Stomach (tissue), 9 donors: Measurements from ENCODE around the gene CDH7. TPM values are rescaled to one million over a fixed set of nuclear protein-coding genes. Genes with fewer than 3 reads are reported as not detected.

ENCODE experiments used
- DNase-seq, 2 donors: peaks; one replicate each; pipeline versions ENCODE4 v3.0.0 to v3.0.0-alpha.2; 2013 to 2019
- H3K27ac ChIP-seq, 5 donors: fragments of 200-600 bp in 4 of 5; sonication (generic) in 4 of 5; one replicate each; pipeline ENCODE4 v1.5.1; 2013 to 2019; ENCODE audit warnings: mild to moderate bottlenecking in 1 of 5, moderate library complexity in 1 of 5
- H3K27me3 ChIP-seq, 3 donors: fragments of 200-600 bp; sonication (generic); one replicate each; pipeline ENCODE4 v1.5.1; 2017 to 2019; ENCODE audit warnings: mixed run types in 1 of 3
- H3K36me3 ChIP-seq, 4 donors: fragments of 200-600 bp; sonication (generic); 1 replicate in 3 of 4; 2 replicates in 1 of 4; pipeline ENCODE4 v1.5.1; 2016 to 2019
- H3K4me1 ChIP-seq, 4 donors: fragments of 200-600 bp; sonication (generic); one replicate each; pipeline ENCODE4 v1.5.1; 2016 to 2019
- H3K4me3 ChIP-seq, 4 donors: fragments of 200-600 bp; sonication (generic) in 3 of 4; one replicate each; pipeline ENCODE4 v1.5.1; 2016 to 2019; ENCODE audit warnings: mild to moderate bottlenecking in 1 of 4
- H3K9me3 ChIP-seq, 4 donors: fragments of 200-600 bp; sonication (generic); one replicate each; pipeline ENCODE4 v1.5.1; 2016 to 2019
- CTCF ChIP-seq, 7 experiments: fragments of 450-650 bp in 4 of 7; fragments of 200-600 bp in 3 of 7; sonication (generic) in 3 of 7; IDR thresholded peaks; one replicate each; pipeline ENCODE4 v1.5.1; 2016 to 2019; ENCODE audit warnings: antibody characterized with exemption in 7 of 7, control low read depth in 2 of 7, mild to moderate bottlenecking in 1 of 7
- EP300 ChIP-seq: sonication (generic); formaldehyde crosslinking; IDR thresholded peaks from one replicate; pipeline ENCODE4 v1.6.1; 2017; ENCODE audit warnings: antibody characterized with exemption
- POLR2A ChIP-seq, 4 donors: fragments of 450-650 bp; IDR thresholded peaks; one replicate each; pipeline ENCODE4 v1.6.1; 2016; ENCODE audit warnings: antibody characterized with exemption in 4 of 4, control low read depth in 2 of 4, mild to moderate bottlenecking in 1 of 4, moderate library complexity in 1 of 4
- POLR2AphosphoS5 ChIP-seq, 3 donors: sonication (generic); formaldehyde crosslinking; IDR thresholded peaks; one replicate each; pipeline ENCODE4 v1.6.1; 2016; ENCODE audit warnings: antibody characterized with exemption in 3 of 3
- WGBS, 5 donors: extraction: QIAGEN DNeasy Blood & Tissue Kit in 3 of 5; methylation state at CpG; one replicate each; pipeline versions ENCODE4 v1.1.5 to v1.1.7; 2013 to 2018; 5-methylcytosine and 5-hydroxymethylcytosine counted together
- intact Hi-C: fragments of 100-400 bp; cut with DNase I; formaldehyde crosslinking; loops from one replicate; pipeline ENCODE4 v1.15.1; 2023; ENCODE audit warnings: low total_unique reads
- polyA plus RNA-seq, 3 donors: library from polyadenylated mRNA; stranded (reverse); fragments of 200-250 nt; gene quantifications; one replicate each; pipeline ENCODE4 v1.2.3, GENCODE V29; 2013
- total RNA-seq, 5 donors: library from RNA; depleted of rRNA; stranded (reverse); fragments of >200 nt; gene quantifications; one replicate each; pipeline versions ENCODE4 v1.1.0 to v1.2.3, GENCODE V29; 2014 to 2016
- donor health status: healthy with polysubstance abuse.
- donor health status: Bipolar disorder and iron deficiency.
- donor health status: healthy.

The CDH7 gene
- total and polyA plus RNA-seq, 8 donors = under 0.01 TPM; not detected in 7

GRCh38 chr18:65817178-65817577 lies 66.4 kb downstream of the CDH7 start:
- no peaks in the 10 kb centered on the region for H3K36me3 ChIP-seq
- H3K9me3 ChIP-seq = peaks cover 0 to 5% (median 0%) of the 10 kb centered on the region in 4 donors
- H3K27me3 ChIP-seq = no peaks in the 10 kb centered on the region
- H3K4me1 ChIP-seq = no peaks in the 10 kb centered on the region
- TF ChIP-seq CTCF (IDR thresholded peaks at IDR 0.05) (no peak), EP300 (no peak), POLR2A (IDR thresholded peaks at IDR 0.05) (no peak), POLR2AphosphoS5 (IDR thresholded peaks at IDR 0.05) (no peak)
- no peak overlapping the region for H3K27ac ChIP-seq
- intact Hi-C loops = no loop called here
- H3K4me3 ChIP-seq = no peak overlapping the region
- no peak for DNase-seq
- 51 to 64% (median 57%) methylated on average over 4 of the region's 4 CpGs for WGBS, 5 donors

- 68 to 90% (median 80%) methylated on average over 3 of the region's 3 CpGs for whole genome bisulfite sequencing, 5 donors
- no peak for DNase-seq
- Histone ChIP-seq H3K9me3 (peaks cover 0 to 5% (median 0%) of the 10 kb centered on the region in 4 donors), H3K36me3 (no peaks in the 10 kb centered on the region), H3K4me1 (no peaks in the 10 kb centered on the region), H3K27me3 (no peaks in the 10 kb centered on the region), H3K27ac (no peak overlapping the region), H3K4me3 (no peak overlapping the region)
- TF ChIP-seq POLR2A (IDR thresholded peaks at IDR 0.05) (no peak), POLR2AphosphoS5 (IDR thresholded peaks at IDR 0.05) (no peak), EP300 (no peak), CTCF (IDR thresholded peaks at IDR 0.05) (no peak)
- intact Hi-C loops = no loop called here
Observed at GRCh38 chr18:65821911-65822310, 71.1 kb downstream of the CDH7 start.

- 18 to 30% (median 20%) methylated on average over 2 of the region's 2 CpGs for WGBS, 5 donors
- TF ChIP-seq POLR2A (IDR thresholded peaks at IDR 0.05) (no peak), CTCF (IDR thresholded peaks at IDR 0.05) (no peak), EP300 (no peak), POLR2AphosphoS5 (IDR thresholded peaks at IDR 0.05) (no peak)
- intact Hi-C loops = no loop called here
- no peak for DNase-seq
- Histone ChIP-seq H3K27ac (no peak overlapping the region), H3K4me1 (no peaks in the 10 kb centered on the region), H3K36me3 (no peaks in the 10 kb centered on the region), H3K4me3 (no peak overlapping the region), H3K27me3 (no peaks in the 10 kb centered on the region), H3K9me3 (peaks cover 0 to 5% (median 0%) of the 10 kb centered on the region in 4 donors)
Observed at GRCh38 chr18:65822826-65823225, 72.0 kb downstream of the CDH7 start.

- H3K27ac ChIP-seq = no peak overlapping the region
- no peak overlapping the region for H3K4me3 ChIP-seq
- intact Hi-C loops = no loop called here
- no peaks in the 10 kb centered on the region for H3K9me3 ChIP-seq
- H3K27me3 ChIP-seq = no peaks in the 10 kb centered on the region
- DNase-seq = no peak
- 95 to 100% (median 96%) methylated on average over 1 of the region's 1 CpG for WGBS, 5 donors
- TF ChIP-seq POLR2A (IDR thresholded peaks at IDR 0.05) (no peak), POLR2AphosphoS5 (IDR thresholded peaks at IDR 0.05) (no peak), EP300 (no peak), CTCF (IDR thresholded peaks at IDR 0.05) (no peak)
- no peaks in the 10 kb centered on the region for H3K36me3 ChIP-seq
- no peaks in the 10 kb centered on the region for H3K4me1 ChIP-seq
Observed at GRCh38 chr18:65827444-65827843, 76.6 kb downstream of the CDH7 start.
